Hepatocyte (in vitro differentiated cells): ENCODE data around the gene CACNA2D4.

Experiments used
- CTCF ChIP-seq: fragments of 200-600 bp; sonication (generic); IDR thresholded peaks from 2 replicates; pipeline ENCODE4 v1.5.1; 2016; ENCODE audit warnings: antibody characterized with exemption, mild to moderate bottlenecking; ENCODE audit not compliant: poor library complexity
- EZH2phosphoT487 ChIP-seq: fragments of 200-600 bp; sonication (generic); IDR thresholded peaks from one replicate; pipeline ENCODE4 v1.6.1; 2018; ENCODE audit warnings: antibody characterized with exemption, mild to moderate bottlenecking, low read depth, moderate library complexity; ENCODE audit not compliant: unreplicated experiment, severe bottlenecking

DNA sequence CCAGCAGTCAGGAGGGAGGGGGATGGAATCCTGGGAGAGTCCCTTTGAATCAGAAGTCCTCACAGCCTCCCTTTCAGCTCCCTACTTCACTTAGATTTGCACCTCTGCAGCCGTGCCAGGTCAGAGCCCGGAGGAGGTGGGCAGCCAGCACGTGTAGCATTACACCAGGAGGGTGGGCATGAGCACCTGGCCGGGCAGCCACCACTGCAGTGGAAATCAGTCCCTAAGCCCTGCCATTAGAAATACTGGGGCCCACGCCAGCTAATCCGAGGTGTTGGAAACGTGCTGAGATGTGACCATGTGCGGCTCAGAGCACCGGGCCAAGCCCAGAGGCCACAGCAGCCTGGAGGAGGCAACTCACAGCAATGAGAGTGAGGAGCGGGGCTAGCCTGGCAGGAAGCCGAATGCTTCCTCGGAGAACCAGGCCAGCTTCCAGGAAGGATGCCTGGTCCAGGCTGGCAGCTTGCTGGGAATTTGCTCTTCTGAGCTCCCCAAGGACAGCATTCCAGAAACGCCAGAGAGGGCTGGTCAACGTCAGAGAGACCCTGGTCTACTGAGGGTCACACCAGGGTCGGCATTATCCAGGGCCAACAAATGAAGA lies 9.4 kb upstream of the CACNA2D4 start:
- TF ChIP-seq CTCF (no peak), EZH2phosphoT487 (no peak)
